NCI-H2029 (cell line): ENCODE results near the gene DHH.
A peak's percentile ranks its signal among the peaks of the same experiment; 100 is the strongest.
"Not testable (repeated sequence)": the region's sequence is repeated elsewhere in the genome, so short reads cannot be mapped to it uniquely, and the experiment has no call there.

Experiments used
- DNase-seq: peaks from one replicate; lab custom pipeline; 2025; lab: John Stamatoyannopoulos, UW

Gene DHH

DNA sequence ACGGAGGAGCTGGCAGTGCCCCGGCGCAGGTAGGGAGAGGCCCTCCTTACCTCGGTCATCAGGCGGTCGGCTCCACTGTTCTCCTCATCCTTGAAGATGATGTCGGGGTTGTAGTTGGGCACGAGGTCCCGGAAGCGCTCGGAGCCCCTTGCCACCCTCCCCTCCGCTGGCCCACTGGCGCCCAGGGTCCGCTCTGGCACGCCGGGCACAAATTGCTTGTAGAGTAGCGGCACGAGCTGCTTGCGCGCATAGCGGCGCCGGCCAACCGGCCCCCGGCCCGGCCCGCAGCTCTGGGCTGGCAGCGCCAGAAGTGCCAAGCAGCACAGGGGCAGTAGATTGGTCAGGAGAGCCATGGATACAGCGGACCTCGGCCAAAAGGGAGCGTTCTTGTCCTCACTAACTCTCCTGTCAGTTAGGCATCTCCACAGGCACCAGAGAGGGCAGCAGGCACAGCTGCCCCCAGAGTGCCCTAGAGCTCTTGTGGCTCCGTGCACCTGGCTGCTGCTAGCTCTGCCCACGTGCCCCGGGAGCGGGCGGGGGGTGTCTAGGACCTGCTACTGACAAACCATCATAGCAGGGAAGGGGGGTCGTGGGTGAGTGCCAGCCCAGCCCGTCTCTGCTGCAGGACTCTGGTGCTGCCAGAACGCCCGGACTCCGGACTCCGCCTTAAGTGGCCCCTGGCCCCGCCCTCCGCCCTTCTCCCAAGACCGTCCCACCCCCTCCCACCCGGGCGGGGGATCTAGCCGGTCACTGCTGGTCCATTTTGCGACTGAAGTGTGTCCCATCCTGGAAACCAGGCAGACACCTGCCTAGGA lies at the start of gene DHH:
Gene DHH (minus strand): TSS at position 642 of the 815 bp plus-strand sequence. CDS start 289 bp downstream, at position 353.
- DNase-seq, result no peak

DNA sequence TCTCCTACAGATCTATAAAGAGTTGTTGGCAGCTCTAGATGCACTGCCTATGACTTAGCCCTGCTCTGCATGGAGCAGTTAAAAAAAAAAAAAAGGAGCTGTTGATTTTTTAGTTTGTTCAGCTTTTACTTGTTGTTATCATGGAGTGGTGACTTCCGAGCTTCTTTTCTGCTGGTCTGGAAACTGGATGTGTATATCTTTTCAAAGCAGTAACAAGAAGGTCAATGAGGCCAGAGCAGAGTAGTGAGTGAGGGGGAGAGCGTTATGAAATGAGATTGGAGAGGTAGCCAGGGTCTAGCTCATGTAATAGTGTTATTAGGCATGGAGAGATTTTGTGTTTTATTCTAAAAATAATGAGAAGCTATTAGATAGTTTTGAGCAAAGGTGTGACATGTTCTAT lies 49.8 kb upstream of the DHH start:
- no peak for DNase-seq

DNA sequence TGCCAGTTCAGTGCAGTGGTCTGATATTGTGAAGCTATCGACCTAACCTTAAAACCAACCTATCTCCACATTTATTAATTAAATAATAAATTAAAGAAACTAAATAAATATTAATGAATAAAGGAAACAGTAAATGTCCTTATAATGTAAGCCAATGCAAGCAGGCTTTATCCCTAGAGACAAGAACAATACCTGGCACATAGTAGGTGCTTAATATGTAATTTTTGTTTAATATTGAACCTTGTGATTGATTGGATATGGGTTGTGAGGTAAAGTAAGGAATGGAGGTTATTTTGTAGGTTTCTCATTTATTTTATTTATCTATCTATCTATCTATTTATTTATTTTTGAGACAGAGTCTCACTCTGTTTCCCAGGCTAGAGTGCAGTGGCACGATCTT lies 44.4 kb upstream of the DHH start:
- DNase-seq, result no peak

DNA sequence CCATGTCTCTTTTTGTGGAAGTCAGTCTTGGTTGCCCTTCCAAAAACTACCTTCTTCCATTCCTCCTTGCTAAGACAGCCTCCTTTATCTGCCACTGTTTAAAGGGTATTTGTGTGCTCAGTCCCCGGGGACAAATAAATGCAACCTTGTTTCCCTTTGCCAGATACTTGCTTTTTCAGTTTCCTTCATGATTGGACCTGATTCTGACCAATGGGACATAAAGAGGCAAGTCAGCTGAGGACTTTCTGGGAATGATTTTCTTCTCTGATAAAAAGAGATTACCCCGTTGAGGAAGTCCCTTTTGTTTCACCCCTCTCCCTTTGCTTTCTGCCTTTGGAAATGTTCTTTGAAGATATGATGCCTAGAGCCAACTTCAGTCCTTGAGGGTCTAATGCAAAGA lies 44.0 kb upstream of the DHH start:
- DNase-seq, result no peak

DNA sequence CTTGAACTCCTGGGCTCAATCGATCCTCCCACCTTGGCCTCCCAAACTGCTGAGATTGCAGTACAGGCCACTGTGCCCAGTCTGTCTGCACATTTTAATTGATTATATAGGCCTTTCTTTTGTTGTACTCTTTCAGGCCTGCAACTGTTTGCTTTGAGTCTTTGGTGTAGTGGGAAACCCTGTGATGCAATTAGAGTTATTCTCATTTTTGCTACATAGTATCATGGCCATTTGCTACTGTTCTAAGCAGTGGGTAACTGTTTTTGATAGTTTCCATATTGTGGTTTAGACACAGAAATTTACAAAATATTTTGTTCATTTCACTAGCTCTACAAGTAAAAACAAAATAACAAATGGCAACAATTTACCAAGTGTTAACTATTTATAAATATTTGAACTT lies 42.9 kb upstream of the DHH start:
- DNase-seq, result no peak

DNA sequence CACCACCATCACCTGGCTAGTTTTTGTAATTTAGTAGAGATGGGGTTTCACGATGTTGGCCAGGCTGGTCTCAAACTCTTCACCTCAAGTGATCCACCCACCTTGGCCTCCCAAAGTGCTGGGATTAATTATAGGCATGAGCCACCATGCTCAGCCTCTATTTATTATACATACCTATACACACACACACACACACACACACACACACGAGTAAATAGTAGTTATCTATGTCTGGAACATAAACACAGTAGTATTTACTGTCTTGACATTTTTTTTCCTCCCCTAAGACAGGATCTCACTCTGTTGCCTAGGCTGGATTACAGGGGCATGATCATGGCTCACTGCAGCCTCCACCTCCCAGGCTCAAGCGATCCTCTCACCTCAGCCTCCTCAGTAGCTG lies 42.4 kb upstream of the DHH start:
- DNase-seq, result not testable (repeated sequence)

DNA sequence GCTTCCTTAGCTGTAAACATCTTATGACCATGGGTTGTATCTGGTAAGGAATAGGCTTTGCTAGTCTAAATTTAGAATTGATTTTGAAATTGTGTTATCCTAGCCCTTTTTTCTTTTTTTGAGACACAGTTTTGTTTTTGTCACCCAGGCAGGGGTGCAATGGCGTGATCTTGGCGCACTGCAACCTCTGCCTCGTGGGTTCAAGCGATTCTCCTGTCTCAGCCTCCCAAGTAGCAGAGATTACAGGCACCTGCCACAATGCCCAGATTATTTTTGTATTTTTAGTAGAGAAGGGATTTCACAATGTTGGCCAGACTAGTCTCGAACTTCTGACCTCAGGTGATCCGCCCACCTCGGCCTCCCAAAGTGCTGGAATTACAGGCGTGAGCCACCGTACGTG lies 39.0 kb upstream of the DHH start:
- DNase-seq, result no peak

DNA sequence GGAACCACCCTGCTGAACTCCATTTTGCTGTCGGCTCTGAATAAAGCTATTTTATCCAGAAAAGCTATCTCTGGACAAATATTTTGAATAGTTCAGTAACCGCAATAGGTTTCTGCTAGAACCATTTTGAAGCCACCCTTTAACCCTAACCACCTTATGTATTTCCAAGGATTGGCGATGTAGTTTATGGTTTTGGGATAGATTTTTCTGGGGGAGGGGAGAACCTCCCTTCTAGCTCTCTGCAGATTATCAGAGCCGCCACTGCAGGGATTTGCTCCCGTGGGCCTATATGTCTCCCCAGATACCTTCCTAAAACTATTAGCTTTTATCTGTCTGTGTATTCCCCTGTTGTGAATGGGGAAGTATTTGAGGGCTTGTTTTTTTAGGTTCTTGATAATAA lies 38.4 kb upstream of the DHH start:
- DNase-seq, result no peak

DNA sequence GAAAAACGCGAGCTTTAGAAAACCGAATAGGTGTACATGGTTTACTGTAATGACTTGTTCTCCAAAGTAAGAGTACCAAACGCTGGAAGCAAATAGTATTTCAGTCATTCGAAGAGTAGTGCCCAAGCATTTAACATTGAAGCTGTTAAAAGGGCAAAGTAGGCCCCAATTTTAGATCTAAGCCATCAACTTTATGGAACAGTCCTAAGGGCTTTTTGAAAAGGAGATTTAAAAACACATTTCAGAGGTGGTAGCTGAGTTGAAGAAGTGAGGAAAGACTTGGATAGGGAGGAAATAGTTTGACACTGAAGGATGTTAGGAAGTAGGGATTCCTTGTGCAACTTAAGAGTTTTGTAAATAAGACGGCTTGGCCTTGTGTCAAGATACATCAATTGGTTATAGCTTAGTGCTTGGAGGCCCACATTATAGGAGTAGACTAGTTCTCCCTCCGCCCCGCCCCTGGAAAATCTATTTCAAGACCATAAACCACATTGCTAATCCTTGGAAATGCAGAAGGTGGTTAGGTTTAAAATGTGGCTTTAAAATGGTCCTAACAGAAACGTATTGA lies 37.4 kb upstream of the DHH start:
- DNase-seq, result no peak

DNA sequence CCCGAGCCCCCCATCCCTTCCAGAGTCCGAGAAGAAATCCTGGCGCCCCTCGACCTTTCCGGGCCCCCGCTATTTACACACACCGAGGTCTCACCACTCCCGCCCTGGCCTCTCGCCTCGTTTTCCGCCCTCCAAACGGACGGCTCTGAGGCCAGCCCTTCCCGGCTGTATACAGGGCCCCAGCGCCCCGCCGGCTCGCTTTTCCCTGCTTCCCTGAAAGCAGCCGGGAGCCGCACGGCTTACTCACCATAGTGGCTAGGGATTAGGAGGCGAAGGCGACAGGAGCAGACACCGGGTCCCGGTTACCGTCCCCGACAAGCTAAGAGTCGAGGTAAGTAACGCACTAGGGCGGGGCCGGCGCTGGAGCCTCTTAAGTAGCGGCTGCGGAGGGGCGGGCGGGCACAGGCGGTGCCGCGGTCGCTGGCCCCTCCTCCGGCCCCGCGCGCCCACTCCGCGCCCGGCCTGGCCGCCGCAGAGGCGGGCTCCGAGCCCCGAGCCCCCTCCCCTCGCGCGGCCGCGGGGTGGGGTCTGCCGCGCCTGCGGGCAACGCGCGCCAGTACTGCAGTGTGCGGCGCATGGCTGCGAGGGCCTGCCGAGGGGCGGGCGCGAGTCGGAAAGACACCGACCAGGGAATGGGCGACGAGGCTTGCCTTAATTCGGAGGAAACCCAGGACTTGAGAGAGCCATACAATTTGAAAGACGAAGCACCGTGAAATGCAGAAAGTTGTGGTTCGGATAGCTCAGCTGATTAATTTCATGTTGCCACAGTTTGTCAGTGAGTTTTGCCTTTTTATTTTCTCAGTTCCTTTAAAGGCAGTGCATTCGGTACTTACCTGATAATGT lies 36.7 kb upstream of the DHH start, which contains the start of gene TUBA1B:
Gene TUBA1B (minus strand): TSS at position 345 of the 843 bp plus-strand sequence. CDS start 95 bp downstream, at position 250.
- peak; percentile 87 for DNase-seq

DNA sequence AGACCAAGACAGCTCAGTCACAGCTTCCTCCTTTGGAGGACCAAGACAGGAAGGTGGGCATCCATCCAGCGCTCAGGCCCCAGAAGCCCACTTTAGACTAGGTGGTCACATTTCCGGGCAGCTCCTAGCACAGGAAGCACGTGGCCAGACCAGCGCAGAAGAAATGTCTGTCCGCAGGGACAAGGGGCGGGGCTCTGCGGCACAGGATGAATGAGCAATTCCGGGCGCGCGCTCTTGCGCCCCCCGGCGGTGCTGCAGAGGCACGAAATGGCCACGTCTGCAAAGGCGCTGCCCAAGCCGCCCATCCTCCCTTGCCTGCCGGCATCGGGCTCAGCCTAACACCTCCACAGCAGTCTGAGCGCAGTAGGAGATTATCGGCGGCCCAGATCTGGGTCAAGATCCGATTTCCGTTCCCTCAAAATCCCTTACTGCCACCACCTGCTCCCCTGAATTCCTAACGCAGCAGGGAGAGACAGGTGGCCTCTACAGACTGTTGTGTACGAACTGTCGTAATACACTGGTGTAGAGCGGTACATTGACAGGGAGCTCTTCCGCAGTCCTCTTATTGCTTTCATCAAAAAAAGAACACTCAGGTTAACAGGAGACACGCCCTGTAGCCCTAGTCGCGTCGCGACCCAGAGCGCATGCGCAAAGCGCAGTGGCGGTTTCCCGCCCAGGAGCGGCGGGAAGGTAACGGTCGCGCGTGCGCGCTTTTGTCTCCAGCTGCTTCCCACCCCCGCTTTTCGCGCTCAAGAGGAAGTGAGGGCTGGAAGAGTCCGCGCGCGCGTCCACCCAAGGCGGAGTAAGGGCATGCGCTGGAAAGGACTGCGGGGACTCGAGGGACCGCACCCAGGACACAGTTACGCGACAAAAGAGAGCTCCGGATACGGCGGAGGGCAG lies 35.8 kb upstream of the DHH start:
- peak; percentile 92 for DNase-seq

DNA sequence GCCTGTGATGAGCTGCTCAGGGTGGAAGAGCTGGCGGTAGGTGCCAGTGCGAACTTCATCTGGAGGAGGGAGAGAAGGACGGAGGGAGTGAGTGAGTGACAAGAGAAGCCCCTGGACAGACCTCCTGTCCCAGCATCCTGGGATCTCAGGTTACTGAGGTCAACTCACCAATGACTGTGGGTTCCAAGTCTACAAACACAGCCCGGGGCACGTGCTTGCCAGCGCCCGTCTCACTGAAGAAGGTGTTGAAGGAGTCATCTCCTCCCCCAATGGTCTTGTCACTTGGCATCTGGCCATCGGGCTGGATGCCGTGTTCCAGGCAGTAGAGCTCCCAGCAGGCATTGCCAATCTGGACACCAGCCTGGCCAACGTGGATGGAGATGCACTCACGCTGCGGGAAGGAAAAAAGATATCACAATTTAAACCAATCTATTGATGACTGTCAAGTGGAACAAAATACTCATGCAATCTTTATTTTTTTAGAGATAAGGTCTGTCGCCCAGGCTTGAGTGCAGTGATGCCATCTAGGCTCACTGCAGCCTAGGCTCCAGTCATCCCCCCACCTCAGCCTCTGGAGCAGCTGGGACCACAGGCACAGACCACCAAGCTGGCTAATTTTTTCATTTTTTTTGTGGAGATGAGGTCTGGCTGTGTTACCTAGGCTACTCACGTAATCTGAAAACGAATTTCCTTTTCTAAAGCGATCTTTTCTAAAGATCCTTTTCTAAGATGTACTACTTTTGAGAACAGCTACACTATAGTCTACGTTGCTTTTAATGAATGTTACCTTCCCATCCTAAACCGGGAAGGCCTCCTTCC lies 34.9 kb upstream of the DHH start:
- DNase-seq, result no peak

DNA sequence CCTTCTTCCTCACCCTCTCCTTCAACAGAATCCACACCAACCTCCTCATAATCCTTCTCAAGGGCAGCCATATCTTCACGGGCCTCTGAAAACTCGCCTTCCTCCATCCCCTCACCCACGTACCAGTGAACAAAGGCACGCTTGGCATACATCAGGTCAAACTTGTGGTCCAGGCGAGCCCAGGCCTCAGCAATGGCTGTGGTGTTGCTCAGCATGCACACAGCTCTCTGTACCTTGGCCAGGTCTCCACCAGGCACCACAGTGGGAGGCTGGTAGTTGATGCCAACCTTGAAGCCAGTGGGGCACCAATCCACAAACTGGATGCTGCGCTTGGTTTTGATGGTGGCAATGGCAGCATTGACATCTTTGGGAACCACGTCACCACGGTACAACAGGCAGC lies 33.4 kb upstream of the DHH start:
- not testable (repeated sequence) for DNase-seq

DNA sequence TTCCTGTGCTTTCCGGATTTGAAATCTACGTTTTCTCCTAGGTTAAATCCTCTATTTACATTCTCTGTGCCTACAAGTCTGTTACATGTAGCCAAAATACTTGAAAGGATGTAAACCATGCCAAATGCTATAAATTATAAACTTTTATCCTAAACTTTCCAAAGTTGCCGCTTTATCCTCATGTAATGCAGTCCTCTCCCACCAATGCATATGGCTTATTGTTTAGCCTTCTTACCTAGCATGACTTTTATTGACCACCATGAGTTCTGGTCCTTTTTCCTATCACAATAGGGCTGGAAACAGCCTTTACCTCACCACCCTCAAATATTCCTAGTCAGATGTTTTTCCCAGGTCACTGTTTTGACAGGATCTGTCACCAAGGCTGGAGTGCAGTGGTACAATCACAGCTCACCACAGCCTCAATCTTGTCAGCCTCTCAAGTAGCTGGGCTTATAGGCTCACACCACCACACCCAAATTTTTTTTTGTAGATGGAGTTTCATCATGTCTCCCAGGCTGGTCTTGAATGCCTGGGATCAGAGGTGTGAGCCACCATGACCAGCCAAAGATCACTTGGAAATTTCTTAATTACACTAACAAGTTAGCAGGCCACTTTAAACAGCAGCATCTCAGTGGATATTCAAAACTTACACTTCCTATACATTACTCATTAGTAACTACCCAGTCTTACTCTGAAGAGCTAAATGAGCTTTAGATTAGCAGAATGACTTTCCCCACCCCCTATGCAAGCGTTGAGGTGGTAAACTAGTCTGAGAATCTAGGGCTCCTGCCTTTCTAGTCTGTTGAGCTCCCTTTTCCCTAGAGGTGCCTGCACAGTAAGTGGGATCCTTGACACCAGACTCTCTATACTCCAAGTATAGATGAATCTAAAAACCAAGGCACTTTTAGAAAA lies 32.5 kb upstream of the DHH start:
- no peak for DNase-seq

DNA sequence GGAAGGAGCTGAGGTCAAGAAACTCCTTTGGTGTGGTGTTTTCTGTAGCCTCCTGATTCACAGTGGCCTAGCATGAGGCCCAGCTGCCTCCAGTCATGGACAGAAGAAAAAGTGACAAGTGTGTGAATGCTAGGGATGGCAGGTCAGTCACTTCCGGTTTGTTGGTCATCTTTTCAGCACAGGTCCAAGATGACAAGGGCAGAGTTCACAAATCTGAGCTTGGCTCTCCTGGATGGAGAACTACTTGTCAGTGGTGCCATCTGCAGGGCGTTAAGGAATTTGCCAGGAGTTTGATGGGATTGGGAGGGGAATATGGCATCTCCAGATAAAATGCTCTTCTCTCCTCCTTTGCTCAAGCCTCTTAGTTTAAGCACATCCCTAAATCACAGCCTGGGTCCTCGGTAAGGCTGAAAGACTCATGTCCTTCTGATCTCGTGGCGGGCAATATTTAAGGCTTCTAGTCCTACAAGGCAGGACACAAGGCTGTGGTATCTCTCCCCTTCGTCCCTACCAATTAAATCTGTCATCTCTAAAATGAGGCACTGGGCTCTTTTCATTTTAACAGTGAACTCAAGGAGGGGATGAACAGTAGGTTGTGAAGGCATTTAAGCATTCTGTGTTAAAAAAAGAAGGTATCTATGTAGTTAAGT lies 26.6 kb upstream of the DHH start:
- DNase-seq, result peak; percentile 30

DNA sequence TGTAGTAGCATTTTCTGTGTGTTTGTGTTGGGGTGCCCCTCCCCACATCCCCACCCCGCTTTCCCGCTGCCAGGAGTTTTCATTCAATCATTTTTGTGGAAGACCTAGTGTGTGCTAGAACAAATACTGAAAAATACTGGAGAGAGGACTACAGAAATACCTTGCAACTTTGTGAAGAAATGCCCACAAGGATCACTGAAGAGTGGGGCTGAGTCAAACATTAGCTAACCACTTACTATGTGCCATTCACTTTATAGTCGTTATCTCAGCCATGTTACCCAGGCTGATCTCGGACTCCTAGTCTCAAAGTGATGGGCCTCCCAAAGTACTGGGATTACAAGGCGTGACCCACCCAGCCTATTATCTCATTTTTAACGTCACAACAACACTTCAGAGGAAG lies 16.6 kb upstream of the DHH start:
- no peak for DNase-seq

DNA sequence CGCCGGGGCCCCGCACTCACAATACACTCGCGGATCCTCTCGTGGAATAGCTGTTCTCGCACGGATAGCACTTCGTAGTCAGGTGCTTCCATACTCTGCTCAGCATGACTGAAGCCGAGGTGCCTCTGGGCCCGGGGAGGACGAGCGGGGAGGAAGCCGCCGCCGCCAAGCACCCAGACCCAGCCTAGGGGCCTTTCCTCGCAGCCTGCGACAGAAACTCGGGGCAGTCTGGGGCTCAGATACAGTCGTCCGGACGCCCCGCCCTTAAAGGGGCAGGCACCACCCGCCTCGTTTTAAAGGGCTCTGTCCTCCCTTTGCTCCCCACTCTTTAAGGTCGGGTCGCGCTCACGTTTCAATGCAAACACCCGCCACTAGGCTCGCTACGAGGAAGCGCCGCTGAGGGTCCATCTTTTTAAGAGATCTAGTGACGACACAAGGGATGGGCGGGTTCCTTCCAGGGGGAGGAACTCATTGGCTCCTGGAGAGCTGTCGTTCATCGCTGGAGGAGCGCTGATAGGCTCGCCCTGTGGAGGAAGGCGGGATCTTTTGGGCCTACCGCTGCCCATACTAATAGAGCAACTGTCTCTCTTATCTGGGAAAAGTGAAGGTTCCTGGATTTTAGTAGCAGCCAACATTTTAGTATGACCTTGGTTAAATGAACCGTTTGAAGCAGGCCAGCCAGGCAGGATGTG lies 16.0 kb upstream of the DHH start, which contains the start of gene LMBR1L:
Gene LMBR1L (minus strand): TSS at position 384 of the 692 bp plus-strand sequence. CDS start 292 bp downstream, at position 92.
- peak; percentile 97 for DNase-seq
